Stimulated activated CD8-positive, alpha-beta memory T cell treated with anti-CD3 and anti-CD28 coated beads, Interleukin-15, amount 100 ng/mL, for 1 hour (primary cell): Measurements from ENCODE around the gene AFAP1.

Experiments
- DNase-seq: peaks from one replicate; pipeline ENCODE4 v3.0.0-alpha.2; 2020; ENCODE audit warnings: low read depth

Gene AFAP1, protein sequence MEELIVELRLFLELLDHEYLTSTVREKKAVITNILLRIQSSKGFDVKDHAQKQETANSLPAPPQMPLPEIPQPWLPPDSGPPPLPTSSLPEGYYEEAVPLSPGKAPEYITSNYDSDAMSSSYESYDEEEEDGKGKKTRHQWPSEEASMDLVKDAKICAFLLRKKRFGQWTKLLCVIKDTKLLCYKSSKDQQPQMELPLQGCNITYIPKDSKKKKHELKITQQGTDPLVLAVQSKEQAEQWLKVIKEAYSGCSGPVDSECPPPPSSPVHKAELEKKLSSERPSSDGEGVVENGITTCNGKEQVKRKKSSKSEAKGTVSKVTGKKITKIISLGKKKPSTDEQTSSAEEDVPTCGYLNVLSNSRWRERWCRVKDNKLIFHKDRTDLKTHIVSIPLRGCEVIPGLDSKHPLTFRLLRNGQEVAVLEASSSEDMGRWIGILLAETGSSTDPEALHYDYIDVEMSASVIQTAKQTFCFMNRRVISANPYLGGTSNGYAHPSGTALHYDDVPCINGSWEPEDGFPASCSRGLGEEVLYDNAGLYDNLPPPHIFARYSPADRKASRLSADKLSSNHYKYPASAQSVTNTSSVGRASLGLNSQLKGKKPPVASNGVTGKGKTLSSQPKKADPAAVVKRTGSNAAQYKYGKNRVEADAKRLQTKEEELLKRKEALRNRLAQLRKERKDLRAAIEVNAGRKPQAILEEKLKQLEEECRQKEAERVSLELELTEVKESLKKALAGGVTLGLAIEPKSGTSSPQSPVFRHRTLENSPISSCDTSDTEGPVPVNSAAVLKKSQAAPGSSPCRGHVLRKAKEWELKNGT

DNA sequence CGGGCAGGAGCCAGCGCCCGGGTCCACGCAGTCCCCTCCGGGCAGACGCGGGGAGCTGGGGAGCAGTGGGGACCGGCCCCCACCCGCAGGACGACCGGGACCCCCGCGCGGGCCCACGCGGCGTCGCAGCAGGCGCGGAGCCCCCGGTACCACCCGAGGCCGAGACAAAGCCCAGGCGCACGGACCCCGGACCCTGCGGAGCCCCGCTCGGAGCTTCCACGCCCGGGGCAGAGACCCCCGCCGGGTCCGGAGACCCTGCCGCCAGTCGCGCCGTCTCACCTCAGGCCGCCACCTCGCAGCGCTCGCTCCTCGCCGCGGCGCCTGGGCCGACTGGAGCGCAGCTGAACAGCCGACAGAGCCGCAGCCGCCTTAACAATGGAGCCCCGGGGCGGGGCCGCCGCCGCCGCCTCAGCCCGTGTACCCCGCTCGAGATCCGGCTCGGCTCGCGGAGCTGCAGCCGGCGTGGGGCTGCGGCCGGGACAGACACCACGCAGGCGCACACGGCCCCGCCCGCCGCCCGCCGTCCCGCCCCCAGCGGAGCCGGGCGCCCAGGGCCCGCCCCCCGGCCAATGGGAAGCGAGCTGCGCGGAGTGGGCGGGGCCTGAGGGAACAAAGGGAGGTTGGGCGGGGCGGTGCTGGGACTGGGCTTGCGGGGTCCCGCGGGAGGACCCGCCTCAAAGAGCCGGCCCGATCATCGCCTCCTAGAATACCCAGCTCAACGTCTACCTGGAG, at the start of gene AFAP1:
Gene AFAP1 (minus strand): TSS at position 485 of the 732 bp plus-strand sequence. CDS start 67,783 bp downstream, outside the sequence.
- DNase-seq = peak; percentile 68

DNA sequence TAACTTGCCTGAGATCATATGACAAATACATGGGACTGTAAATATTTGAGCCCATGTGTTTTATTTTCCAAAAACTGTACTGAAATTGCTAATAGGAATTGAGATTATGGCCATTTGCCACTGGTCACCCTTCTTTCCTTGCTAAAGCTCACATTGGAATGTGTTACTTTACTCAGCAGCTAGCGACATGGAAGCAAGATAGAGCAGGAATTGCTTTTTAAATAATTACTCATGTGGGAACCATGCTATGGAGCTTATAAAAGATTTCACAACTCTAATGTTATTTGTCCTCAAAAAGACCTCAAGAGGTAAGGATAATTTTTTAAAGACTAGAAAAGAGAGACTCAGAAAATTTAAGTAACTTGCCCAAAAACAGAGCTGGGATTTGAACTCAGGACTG, 48.8 kb upstream of the AFAP1 start:
- no peak for DNase-seq

GRCh38 chr4:7987148-7987989, 47.7 kb upstream of the AFAP1 start:
- DNase-seq = peak; percentile 66

GRCh38 chr4:7985891-7986441, 46.3 kb upstream of the AFAP1 start:
- no peak for DNase-seq

DNA sequence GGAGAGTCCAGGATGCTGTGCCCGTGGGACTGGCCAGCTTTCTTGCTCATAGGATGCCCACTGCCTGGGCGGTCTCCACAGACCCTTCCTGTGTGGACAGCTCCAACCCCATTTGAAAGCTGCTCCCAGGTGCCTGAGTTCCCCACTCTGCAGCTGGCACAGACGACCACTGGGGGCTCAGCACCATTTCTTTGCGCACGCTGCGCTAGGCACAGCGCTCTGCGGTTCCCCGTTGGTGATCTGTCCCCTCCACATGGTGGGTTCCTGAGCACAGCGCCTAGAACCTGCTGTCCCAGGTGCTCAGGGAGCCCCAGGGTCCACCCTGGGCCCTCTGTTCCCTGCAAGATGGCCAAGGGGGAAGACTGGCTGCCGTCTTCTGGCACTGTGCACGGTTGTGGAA, 45.4 kb upstream of the AFAP1 start:
- DNase-seq = no peak

GRCh38 chr4:7984286-7984925, 44.7 kb upstream of the AFAP1 start:
- no peak for DNase-seq

- DNase-seq = no peak
Observed at GRCh38 chr4:7983296-7983695, 43.6 kb upstream of the AFAP1 start.

DNA sequence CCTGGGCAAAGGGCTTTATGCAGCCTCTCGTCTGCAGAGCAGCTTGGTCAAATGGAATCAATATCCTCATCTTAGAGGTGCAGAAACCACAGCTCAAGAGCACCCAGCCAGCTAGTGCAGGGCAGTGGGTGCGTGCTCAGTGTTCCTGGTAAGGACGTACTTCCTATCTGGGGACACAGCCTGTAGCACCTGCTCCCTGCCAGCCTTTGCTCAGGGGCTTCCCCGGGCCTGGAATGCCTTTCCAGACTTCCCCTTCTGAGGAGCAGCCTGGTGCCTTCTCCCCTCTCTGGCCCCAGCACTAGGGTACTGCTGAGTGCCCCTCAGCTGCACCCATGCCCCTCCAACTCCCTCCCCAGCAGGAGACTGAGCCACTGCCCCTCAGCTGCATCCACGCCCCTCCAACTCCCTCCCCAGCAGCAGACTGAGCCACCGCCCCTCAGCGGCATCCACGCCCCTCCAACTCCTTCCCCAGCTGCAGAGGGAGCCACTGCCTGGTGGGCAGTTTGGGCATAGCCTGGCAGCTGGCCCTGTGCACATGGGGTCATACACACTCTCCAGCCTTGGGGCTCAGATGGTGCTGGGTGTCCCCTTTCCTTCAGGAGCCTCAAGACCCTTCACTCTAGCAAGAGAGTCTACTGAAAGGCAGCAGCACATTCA, 42.2 kb upstream of the AFAP1 start:
- DNase-seq = no peak

- DNase-seq = no peak
Observed at GRCh38 chr4:7980036-7980435, 40.4 kb upstream of the AFAP1 start.

DNA sequence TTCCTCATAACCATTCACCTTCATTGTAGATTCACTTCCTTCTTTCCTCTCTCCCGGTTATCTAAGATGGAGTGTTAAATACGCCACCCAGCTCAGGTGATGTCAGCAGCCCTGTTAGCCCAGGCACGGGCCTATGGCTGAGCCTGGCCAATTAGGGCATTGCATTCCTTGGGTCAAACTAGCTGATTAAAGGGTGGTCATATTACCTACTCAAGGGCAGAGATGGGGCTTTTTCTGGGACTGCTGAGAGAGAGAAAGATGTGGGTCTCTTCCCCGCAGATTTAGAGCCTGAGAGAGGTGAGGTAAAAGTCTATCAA, 39.9 kb upstream of the AFAP1 start:
- no peak for DNase-seq

DNA sequence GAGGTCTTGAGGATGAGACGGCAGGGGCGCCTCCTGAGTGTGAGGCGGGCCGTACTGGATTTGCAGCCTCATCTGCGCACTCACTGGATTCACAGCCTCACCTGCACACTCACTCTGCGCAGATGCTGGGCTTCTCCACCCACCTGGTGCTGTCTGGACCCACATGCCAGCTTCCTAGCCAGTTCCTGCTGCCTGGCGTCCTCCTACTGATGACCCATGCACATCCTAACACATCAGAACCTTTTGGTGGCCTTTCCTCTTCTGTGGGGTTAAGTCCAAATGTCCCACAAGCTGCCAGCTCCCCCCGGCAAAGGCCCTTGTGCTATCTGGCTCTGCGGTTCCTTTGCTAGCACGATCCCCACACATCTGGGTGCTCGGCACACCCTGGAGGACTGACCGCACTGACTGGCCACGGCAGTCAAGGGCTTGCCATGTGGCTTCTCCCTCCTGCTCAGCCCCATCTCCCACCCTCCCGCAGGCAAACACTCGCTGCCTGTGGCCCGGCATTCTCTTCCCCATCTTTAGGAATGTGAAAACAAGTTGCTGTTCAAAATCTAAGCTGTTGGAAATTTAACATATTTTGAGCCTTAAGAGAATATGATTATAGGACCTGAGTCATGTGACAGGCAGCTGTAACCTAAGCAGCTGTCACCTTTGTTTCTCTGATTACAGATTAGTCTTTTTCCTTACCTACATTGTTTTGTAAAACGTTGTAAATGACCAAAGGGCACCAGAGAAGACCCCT, 39.4 kb upstream of the AFAP1 start:
- DNase-seq = no peak

DNA sequence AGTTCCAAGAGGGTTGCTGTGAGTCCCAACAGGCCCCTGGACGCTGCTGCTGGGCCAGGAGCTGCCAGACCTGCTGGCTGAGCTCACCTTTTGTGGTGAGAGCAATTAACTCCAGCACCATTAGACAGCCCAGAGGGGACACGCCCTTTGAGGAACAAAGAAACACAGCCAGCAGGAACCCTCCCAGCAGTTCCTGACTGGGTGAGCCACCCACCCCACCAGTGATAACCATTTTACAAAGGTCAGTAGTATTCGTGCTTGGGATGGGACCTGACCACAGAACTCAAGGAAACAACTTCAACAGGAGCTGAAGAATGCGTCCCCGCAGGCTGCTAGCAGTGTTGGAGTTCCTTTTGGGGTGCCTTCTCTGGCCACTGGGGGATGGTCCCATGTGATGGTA, 38.8 kb upstream of the AFAP1 start:
- DNase-seq = no peak

- no peak for DNase-seq
Observed at GRCh38 chr4:7976634-7977033, 37.0 kb upstream of the AFAP1 start.

- DNase-seq = no peak
Observed at GRCh38 chr4:7976025-7976424, 36.4 kb upstream of the AFAP1 start.

DNA sequence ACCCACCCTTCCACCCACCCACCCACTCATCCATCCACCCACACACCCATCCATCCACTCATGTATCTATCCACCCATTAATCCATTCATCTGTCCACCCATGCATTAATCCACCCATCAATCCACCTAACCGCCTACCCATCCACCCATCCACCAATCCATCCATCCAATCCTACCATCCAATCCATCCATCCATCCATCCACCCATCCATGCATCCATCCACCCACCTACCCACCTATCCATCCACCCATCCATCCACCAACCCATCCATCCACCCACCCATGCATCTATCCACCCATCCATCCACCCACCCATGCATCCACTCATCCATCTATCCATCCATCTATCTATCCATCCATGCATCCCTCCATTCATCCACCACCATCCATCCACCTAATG, 34.8 kb upstream of the AFAP1 start:
- no peak for DNase-seq

- DNase-seq = no peak
Observed at GRCh38 chr4:7973545-7973981, 33.9 kb upstream of the AFAP1 start.

DNA sequence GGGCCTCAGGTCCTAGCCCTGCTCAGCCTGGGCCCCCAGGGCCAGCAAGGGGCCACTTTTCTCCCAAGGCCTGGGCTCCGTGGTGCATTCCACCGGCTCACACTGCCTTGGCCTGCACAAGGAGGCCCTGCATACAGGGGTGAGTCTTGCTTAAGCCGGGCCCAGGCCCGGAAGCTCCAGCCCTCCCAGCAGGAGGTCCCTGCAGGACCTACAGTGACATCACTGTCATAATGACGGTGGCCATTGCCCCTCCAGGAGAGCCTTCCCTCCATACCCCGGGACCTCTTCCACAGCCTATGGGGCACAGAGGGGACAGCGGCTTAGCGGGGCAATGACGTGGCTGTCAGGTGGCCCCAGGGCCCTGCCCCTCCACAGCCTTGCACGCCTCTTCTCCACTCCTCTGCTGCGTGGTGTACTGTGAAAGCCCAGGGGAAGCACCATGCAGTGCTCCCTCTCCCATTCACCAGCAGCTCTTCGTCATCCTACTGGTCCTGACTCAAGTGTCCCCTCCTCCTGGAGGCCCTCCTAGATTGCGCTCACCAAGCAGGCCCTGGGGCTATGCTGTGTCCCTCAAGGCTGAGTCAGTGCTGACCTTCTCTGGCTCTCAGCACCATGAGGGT, 32.3 kb upstream of the AFAP1 start:
- no peak for DNase-seq

DNA sequence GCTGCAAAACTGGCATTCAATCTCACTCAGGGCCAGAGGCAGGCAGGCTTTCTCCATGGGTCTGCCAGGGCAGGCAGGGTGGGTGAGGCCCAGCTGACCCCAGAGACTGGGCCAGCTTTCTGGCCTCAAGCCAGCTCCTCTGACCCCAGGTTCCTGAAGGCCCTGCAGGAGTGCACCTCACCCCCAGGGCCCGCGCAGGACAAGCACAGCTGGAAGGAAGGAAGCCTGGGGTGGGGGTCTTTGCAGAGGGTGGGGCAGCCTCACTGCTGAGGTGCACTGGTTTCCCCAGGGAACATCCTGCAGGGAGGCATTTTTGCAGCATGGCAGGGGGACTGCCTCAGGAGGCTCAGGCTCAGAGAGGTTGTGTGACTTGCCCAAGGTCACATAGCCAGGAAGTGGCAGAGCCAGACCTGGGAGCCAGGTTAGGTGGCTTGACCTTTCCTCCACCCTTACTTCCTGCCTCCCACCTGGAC, 31.5 kb upstream of the AFAP1 start:
- DNase-seq = no peak

DNA sequence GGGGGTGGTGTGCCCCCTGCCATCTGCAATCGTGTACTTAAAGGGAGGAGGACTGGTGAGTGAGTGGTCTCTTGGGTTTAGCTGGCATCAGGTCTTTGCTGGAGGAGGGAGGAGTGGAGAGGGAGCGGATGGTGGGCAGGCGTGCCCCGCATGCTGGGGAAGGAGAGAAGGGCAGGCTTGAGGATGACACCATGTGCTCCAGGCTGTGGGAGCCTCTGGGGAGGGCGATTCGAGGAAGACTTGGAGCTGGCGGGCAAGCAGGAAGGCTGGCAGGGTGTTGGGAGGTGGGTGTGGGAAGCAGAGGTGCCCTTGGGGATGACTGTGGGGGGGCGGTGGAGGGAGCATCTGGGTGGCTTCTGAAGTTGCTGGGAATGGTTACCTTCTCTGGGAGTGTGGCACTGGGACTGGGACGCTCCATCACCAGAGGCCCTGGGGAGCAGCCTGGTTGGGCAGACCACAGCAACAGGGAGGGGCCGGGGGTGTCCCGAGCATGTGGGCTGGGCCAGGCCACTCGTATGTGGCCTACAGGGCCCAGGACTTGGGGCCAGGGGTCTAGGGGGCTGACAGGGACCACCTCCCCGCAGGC, 30.8 kb upstream of the AFAP1 start:
- no peak for DNase-seq
